Ramos (cell line): ENCODE results near the gene KSR2.

Experiments used
- in situ Hi-C: fragments of 300-500 bp; cut with MboI; formaldehyde crosslinking; loops from one replicate; pipeline ENCODE4 v1.14.3; 2022; ENCODE audit warnings: low sequenced_read_pairs; ENCODE audit not compliant: unreplicated experiment

The KSR2 gene

DNA sequence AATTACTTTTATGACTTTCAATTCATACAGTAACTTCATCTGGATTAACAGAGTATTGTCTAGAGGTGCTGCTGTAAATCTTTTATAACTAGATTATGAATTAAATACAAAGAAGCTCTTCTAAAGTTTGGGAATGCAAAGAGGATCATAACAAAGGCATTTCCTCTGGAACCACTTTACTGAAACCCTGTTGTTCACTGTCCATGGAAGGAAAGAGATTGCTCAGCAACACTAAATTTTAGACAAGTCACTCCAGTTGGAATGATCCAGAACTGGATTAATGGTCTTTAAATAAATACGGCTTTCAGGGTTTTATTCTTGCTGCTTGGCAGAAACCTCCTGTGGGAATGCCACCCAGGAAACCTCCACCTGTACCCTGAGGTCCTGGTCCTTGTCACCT lies 250.6 kb downstream of the KSR2 start:
- in situ Hi-C loops = no loop called here

- in situ Hi-C loops = no loop called here
These were observed 254.6 kb downstream of the KSR2 start for GRCh38 chr12:117714203-117714602.

DNA sequence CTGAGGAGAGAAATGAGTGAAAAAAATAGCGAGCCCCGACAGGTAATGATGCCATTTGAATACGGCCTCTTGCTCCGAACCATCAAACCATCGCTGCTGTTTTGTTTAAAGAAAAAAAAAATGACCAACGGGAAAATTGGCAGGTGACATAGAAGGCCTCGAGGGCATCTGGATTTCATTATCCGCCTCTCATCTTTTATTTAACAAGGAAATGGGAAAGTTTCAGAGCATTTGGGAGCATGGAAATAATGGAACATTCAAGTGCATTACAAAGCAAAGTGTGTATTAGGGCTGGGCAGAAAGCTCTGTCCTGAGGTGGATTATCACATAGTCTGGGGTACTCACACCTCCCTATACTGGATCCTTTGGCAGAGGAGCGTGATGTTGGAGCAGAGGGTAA lies 258.7 kb downstream of the KSR2 start:
- in situ Hi-C loops = no loop called here

- in situ Hi-C loops = no loop called here
These were observed 260.9 kb downstream of the KSR2 start for GRCh38 chr12:117707861-117708260.

GRCh38 chr12:117703584-117703983 lies 265.2 kb downstream of the KSR2 start:
- in situ Hi-C loops = no loop called here

DNA sequence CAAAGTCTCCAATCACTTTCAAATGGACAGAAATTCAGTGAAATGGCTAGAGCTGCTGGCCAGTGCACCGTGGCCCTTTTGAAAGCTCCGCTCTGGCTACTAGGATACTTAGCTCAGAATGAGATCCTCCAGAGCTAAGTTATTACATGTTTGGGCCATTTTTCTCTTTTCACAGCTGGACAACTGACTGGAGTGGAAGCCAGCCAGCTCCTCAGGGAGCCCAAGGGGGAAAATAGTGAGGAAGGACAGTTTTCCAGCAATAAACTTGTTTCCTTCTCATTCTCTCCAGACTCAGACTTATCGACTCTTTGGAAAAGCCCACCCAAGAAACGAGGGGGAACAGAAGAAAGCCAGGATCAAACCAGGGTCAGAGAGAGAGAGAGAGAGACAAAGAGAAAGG lies 266.0 kb downstream of the KSR2 start:
- in situ Hi-C loops = no loop called here

GRCh38 chr12:117699575-117699974 lies 269.2 kb downstream of the KSR2 start:
- in situ Hi-C loops = no loop called here

GRCh38 chr12:117699118-117699517 lies 269.7 kb downstream of the KSR2 start:
- in situ Hi-C loops = no loop called here

DNA sequence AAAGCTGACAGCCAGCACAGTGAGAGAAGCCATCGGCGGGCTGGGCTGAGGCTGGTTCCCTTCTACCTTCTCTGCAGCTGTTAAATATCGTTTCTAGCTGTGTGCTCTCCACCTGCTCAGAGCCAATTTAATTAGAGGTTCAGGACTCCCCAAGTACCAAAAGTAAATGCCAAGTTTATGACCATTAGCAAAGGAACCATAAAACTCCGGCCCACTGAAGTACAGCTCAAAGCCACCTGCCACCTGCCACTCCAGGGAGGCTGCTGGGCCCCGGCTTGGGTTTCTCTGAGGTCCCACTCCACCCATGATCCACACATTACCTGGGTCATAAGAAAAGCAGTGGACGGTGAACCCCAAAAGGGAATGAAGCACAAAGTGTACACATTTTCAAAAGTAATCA lies 272.8 kb downstream of the KSR2 start:
- in situ Hi-C loops = no loop called here

GRCh38 chr12:117692512-117692911 lies 276.3 kb downstream of the KSR2 start:
- in situ Hi-C loops = no loop called here

DNA sequence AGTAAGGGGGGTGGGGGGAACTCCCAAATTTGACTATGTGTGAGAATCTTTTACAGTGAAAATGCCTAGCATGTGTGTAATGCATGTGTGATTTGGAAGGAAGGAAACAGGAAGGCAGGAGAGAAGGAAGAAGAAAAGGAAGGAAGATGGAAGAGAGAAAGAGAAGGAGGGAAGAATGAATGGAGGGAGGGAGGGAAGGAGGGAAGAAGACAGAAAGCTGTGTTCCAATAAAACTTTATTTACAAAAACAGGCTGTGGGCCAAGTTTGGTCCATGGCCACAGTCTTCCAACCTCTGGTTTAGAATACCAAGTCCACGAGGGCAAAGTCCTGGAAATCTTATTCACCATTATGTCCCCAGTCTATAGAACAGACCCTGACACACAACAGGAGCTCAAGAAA lies 278.9 kb downstream of the KSR2 start:
- in situ Hi-C loops = no loop called here

DNA sequence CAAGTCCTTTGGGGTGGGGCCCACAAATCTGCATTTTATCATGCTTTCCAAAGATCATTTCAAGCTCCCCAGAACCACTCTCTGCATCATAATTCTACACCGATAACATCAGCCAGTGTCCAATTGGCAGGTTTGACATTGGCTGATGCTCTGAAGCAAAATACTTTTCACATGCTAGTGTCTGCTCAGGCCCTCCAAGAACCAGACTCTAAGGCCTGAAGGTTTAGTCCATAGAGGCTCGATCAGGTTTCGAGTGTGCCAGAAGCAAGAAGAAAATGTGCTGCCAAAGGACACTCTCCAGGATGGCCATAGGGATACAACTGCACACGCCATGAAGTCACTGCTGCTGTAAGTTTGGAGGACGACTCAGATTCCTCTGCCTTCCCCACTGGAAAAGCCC lies 280.3 kb downstream of the KSR2 start:
- in situ Hi-C loops = no loop called here

GRCh38 chr12:117686911-117687377 lies 281.8 kb downstream of the KSR2 start:
- in situ Hi-C loops = no loop called here

DNA sequence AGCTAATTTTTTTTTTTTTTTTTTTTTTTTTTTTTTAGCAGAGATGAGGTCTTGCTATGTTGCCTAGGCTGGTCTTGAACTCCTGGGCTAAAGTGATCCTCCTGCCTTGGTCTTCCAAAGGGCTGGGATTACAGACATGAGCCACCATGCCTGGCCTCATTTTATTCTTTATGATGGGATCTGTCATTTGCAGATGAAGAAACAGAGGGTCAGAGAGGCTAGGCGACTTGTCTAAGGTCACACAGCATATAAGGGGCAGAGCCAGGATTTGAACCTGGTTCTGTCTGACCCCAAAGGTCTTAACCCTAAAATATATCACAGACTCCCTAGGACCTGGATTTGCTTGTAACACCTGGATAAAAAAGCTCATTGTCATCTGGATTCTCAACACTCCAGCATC lies 282.6 kb downstream of the KSR2 start:
- in situ Hi-C loops = no loop called here

- in situ Hi-C loops = no loop called here
These were observed 283.5 kb downstream of the KSR2 start for GRCh38 chr12:117685110-117685926.

DNA sequence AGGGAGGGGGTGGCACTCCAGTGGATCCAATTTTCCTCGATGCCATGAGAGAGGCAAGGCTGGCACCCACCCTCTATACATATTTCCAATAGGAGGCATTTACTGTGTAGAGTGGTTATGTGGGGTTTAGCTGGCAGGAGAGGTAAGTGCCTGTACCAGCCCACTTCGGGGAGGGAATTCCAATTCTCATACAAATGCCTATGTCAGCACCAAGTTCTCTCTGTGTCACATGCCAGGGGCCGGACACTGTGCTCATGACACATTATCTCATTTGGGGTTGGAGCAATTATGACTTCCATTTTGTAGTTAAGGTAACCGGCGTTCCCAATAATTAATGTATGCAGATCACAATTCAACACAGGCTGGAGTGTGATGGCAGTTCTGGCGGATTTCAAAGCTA lies 284.3 kb downstream of the KSR2 start:
- in situ Hi-C loops = no loop called here

- in situ Hi-C loops = no loop called here
These were observed 288.5 kb downstream of the KSR2 start for GRCh38 chr12:117680312-117680711.

GRCh38 chr12:117679776-117680175 lies 289.0 kb downstream of the KSR2 start:
- in situ Hi-C loops = no loop called here

GRCh38 chr12:117674763-117675162 lies 294.0 kb downstream of the KSR2 start:
- in situ Hi-C loops = no loop called here

GRCh38 chr12:117674313-117674712 lies 294.5 kb downstream of the KSR2 start:
- in situ Hi-C loops = no loop called here

DNA sequence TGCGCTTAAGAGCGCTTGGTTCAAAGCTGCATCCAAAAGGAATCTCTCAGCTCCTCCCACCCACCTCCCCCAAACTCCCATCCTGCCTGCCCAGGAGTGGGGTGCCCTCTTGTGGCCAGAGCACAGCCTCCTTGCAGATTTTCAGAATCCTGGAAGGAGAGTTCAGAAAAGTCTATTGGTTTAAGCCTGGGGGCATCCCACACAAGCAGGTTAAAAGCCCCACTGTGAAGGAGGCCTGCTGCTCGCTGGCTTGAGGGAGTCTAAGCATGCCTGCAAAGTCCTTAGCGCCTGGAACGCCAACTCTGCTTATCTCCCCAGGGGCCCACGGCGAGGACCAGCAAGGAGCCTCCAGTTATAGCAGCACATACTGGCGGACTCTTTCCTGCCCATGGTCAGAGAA lies 297.1 kb downstream of the KSR2 start:
- in situ Hi-C loops = no loop called here

DNA sequence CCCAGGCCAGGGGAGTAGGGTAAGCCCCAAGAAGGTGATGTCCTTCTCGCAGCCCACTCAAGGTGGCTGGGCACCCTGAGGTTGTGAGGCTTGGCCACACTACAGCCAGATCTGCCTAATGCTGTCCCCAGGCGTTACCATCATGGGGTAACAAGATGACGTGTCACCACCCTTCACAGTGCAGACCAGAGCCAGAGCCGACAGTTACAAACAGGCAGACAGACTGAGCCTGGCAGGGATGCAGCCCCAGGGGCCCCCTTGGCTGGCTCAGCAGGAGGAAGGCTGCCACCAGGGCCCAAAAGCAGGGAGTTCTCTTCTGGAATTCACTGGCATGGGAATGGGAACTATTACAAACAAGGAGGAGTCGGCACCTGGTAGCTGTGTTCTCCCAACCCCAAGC lies 304.6 kb downstream of the KSR2 start:
- in situ Hi-C loops = no loop called here
